NCI-H69 (cell line): ENCODE data around the gene KMT5C.

Experiments used
- DNase-seq: peaks from one replicate; lab custom pipeline; 2025; lab: John Stamatoyannopoulos, UW

Gene KMT5C

GRCh38 chr19:55339105-55339888 lies at the start of gene KMT5C:
TSS of gene KMT5C (plus strand) at chr19:55339876. CDS start at chr19:55341937, 2,061 bp downstream.
- DNase-seq = peak; percentile 100

- no peak for DNase-seq
These were observed 42.4 kb upstream of the KMT5C start for GRCh38 chr19:55297267-55297666.

GRCh38 chr19:55299991-55300390 lies 39.7 kb upstream of the KMT5C start:
- no peak for DNase-seq

GRCh38 chr19:55300886-55301458 lies 38.7 kb upstream of the KMT5C start:
- peak; percentile 46 for DNase-seq

- DNase-seq = peak; percentile 89
These were observed 38.0 kb upstream of the KMT5C start for GRCh38 chr19:55301459-55302317.

- no peak for DNase-seq
These were observed 37.4 kb upstream of the KMT5C start for GRCh38 chr19:55302318-55302703.

- no peak for DNase-seq
These were observed 36.2 kb upstream of the KMT5C start for GRCh38 chr19:55303477-55303876.

- DNase-seq = peak; percentile 56
These were observed 35.2 kb upstream of the KMT5C start for GRCh38 chr19:55304279-55304978.

- DNase-seq = no peak
These were observed 34.7 kb upstream of the KMT5C start for GRCh38 chr19:55304980-55305379.

- peak; percentile 62 for DNase-seq
These were observed 34.2 kb upstream of the KMT5C start for GRCh38 chr19:55305491-55305890.

GRCh38 chr19:55305983-55306562 lies 33.6 kb upstream of the KMT5C start:
- DNase-seq = peak; percentile 12

GRCh38 chr19:55306712-55307111 lies 33.0 kb upstream of the KMT5C start:
- no peak for DNase-seq

GRCh38 chr19:55308281-55308680 lies 31.4 kb upstream of the KMT5C start:
- DNase-seq = no peak

- DNase-seq = no peak
These were observed 30.2 kb upstream of the KMT5C start for GRCh38 chr19:55309448-55309847.

GRCh38 chr19:55310498-55310897 lies 29.2 kb upstream of the KMT5C start:
- DNase-seq = no peak

- DNase-seq = no peak
These were observed 28.3 kb upstream of the KMT5C start for GRCh38 chr19:55311397-55311796.

GRCh38 chr19:55311797-55312196 lies 27.9 kb upstream of the KMT5C start:
- no peak for DNase-seq

GRCh38 chr19:55312621-55313512 lies 26.8 kb upstream of the KMT5C start:
- DNase-seq = no peak

- no peak for DNase-seq
These were observed 25.3 kb upstream of the KMT5C start for GRCh38 chr19:55314396-55314795.

- DNase-seq = no peak
These were observed 23.6 kb upstream of the KMT5C start for GRCh38 chr19:55315956-55316525.
